HG03025 (cell line): Measurements from ENCODE around the gene MPLKIP.
"Not testable (repeated sequence)": the region's sequence is repeated elsewhere in the genome, so short reads cannot be mapped to it uniquely, and the experiment has no call there.

Source experiments
- ATAC-seq: cut with Tn5 transposase; IDR thresholded peaks from one replicate; pipeline ENCODE4 v1.9.1; 2021; ENCODE audit warnings: mild to moderate bottlenecking, moderate library complexity; ENCODE audit not compliant: unreplicated experiment, low FRiP score

MPLKIP gene

DNA sequence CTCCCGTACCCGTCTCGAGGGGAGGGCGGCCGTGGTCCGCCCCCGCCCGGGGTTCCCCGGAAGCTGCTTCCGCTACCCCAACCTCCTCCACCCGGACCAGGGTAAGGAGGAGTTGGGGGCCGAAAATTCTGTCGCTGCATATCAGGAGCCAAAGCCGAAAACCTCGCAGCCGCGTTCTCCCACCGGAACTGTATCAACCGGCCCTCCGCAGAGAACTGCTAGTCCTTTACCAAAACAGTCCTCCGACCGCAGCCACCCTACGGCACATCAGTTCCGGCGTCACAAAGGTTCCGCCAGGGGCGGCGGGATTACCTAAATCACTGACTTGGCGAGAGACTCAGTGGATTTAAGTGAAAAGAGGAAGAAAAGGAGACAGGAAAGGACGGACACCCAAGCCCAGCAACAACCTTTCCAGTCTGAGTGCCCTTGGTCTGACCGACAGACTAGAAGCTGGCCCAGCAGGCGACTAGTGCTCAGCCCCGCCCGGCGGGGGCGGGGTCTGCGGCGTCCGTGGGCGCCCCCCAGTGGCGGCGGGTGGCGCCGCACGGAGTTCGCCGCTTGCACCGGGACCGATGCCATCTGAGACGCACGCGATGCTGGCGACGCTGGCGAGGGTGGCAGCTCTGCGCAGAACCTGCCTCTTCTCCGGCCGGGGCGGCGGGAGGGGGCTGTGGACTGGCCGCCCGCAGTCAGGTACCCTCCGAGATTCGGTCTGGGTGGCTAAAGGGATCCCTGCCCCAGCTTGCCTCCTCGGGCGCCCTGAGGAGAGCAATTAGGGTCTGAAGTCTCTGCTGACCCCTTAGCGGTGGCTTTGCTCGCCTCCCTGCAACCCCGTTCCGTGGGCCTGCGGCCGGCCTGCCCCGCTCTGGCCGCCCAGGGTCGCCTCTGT, at the start of gene MPLKIP, which contains the start of gene SUGCT:
Gene MPLKIP (minus strand): TSS at position 195 of the 889 bp plus-strand sequence. CDS start 55 bp downstream, at position 140.
Gene SUGCT (plus strand): TSS at position 578 of the 889 bp plus-strand sequence.
- ATAC-seq = peak; percentile 88

DNA sequence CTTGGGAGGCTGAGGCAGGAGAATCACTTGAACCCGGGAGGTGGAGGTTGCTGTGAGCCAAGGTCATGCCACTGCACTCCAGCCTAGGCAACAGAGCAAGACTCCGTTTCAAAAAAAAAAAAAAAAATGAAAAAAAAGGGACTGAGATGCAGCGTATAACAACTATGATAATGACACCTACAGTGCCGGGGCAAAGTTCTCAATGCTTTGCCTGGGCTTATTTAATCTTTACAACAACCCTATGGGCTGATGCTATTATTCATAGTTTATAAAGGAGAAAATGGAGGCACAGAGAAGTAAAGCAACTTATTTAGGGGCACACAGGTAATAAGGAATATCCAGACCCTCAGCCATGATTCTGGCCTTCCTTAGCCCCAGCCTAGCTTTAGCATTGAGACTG, 48.0 kb upstream of the MPLKIP start:
- no peak for ATAC-seq

DNA sequence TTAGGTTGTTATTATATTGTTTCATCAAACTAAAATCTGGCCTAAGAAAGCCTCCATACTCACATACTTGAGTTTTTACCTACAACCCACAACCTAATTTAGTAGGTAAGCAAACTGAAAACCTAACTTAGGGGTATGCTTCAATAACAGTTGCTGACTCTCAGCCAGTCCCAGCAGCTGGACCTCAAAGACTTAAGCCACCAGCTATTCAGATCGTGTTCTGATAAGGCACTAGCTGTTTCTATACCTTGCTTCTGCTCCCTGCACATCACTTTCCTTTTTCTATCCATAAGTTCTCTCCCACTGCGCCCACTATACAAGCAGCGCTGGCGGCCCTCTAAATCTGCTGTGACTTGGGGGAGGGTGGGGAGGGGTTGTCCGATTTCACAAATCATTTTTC, 42.6 kb upstream of the MPLKIP start:
- ATAC-seq = no peak

DNA sequence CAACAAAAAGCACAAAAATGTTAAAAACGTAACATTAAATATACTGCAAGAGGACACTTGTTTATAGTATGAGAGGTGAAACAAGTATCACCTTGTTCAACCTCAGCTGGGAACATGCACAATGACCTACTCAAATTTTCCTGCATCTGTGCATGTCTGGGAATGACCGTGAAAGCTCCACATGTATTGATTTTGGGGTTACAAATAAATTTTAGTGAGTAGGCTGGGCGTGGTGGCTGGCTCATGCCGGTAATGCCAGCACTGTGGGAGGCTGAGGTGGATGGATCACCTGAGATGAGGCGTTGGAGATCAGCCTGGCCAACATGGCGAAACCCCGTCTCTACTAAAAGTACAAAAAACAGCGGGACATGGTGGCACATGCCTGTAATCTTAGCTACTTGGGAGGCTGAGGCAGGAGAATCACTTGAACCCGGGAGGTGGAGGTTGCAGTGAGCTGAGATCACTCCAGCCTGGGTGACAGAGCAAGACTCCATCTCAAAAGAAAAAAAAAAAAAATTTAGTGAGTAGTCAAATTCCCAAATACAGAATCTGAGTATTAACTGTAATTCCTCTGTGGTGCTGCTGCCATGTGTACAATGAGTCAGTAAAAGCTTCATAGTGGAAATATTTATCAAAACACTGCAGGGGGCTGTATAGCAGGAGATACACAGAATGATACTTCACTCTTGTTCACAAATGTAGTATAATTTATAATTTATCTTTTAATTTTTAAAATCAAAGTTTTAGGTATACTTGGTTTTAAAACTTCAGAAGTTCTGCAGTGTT, 41.5 kb upstream of the MPLKIP start:
- ATAC-seq = no peak

DNA sequence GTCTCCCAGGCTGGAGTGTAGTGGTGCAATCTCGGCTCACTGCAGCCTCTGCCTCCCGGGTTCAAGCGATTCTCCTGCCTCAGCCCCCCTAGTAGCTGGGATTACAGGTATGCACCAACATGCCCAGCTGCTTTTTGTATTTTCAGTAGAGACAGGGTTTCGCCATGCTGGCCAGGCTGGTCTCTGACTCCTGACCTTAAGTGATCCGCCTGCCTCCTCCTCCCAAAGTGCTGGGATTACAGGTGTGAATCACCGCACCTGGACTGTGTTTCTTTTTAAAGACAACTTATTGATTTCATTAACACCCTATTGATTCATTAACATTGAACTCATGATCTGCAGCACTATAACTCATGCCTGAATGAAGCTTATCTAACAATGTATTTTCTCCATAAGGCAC, 40.8 kb upstream of the MPLKIP start:
- not testable (repeated sequence) for ATAC-seq

DNA sequence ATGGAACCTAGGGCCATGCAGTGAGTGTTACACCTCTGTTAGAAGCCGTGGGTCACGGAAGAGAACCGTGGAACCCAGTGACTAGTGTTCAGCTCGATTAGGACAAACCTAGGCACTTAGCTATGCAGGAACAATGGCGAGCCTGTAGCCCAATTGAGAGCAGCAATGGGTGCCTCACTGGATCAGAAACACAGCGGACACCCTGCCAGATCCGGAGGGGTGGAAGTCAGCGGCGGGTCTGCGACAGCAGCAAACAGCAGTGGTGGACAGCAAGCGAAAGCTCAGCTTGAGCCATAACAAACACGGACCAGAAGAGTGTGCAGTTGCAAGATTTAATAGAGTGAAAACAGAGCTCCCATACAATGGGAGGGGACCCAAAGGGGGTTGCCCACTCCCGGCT, 38.7 kb upstream of the MPLKIP start:
- ATAC-seq = not testable (repeated sequence)

DNA sequence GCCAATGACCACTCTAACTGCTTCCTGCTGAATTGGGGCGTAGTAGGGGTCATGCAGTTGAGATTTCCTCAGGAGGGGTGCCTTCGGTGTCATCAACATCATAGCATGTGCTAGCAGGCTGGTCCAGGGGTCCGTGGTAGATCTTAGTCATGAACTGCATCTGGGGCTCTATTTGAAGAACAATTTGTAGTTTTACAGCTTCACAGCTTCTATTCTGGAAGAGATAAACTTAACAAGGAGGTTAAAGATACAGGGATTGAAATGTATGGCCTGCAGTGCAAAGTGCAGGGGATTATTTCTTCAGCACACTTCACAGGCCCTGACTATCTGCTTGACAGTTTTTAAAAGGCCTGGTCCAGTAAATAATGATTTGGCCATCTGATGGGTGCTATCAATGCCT, 33.8 kb upstream of the MPLKIP start:
- ATAC-seq = not testable (repeated sequence)

DNA sequence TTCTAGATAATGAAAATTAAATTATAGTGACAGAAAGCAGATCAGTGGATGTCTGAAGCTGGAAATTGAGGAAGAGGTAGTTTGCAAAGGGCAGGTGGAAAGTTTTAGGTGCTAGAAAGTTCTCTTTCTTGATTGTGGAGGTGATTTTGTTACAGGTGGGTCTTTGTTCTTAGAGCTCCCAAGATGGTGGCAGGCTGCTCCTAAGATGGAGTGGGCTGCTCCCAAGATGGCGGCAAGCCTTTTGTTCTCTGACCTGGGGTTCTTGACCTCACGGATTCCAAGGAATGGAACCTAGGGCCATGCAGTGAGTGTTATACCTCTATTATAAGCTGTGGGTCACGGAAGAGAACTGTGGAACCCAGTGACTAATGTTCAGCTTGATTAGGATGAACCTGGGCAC, 32.9 kb upstream of the MPLKIP start:
- no peak for ATAC-seq

DNA sequence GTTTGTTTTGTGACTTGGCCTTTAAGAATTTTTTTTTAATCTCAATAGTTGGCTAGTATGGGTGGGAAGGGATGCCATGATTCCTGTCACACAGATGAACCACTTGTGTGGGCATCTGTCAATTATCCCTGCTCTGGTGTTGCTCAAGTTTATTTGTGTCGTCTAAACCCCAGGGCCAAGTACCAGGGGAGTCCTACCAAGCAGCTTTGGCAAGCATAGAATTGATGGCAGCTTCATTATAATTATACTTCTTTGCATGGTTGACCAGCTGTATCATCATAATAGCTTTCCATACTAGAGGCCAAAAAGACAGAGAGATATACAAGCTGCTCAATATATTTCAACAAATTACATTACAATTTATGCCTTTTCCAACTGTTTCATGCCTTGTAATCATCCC, 30.8 kb upstream of the MPLKIP start:
- ATAC-seq = no peak

DNA sequence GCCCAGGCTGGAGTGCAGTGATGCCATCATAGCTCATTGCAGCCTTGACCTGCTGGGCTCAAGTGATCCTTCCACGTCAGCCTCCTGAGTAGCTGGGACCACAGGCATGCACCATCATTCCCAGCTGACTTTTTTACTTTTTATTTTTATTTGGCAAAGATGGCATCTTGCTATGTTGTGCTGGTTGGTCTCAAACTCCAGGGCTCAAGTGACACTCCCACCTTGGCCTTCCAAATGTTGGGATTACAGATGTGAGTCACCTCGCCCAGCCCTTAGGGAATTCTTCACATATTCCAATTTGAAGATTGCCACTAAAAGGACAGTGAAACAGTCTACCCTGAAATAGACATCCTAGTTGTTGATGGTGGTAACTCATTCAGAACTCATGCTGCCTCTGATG, 28.1 kb upstream of the MPLKIP start:
- no peak for ATAC-seq

DNA sequence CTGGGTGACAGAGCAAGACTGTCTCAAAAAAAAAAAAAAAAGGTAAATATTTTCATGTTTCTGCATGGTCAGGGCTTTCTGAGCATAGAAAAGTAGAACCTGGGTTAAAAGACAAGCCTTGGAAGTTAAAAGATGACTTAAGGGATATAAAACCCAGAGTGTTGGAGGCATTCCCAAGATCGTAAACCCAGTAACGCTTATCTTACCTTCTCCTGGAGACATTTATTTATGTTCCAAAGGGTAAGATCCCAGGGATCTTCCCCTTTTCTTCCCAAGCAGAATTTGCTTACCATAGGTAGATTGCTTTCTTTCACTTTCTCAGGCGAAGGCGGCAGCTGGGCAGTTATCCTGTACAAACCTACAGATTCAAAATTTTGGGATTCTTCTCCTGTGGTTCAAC, 22.6 kb upstream of the MPLKIP start:
- ATAC-seq = no peak

DNA sequence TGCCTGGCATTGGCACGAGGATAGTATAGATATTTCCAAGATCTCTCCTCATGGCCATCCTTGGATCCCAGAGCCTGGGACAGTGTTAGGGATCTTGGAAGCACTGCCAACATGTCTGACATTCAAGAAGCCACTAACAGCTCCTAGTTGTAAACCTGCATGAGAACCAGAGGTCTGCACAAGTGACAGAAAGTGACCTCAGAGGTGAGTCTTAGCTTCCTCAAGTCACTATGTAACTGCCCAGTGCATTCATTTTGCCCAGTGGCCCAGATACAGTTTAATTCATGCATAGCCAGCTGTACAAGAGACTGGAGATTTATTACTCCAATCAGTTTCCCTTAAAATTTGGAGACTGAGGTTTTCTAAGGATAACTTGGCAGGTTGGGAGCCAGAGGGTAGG, 17.1 kb upstream of the MPLKIP start:
- no peak for ATAC-seq

DNA sequence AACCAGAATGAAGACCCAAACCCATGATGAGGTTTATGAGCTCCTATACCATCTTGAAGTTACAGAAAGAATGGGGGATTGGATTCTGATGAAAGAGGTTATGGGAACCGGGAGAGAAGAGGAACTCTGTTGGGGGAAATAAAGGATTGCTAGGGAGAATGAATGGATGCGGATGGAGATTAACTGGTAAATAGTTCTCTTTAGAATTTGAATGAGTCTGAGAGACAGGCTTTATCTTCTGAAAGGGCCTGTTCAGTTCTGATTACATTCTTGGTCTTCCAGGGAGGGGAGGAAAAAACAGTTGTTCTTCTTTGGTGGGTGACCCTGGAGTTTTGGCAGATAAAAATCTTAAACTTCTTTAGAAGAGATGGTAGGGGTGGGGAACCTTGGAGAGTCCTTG, 14.2 kb upstream of the MPLKIP start:
- ATAC-seq = no peak

DNA sequence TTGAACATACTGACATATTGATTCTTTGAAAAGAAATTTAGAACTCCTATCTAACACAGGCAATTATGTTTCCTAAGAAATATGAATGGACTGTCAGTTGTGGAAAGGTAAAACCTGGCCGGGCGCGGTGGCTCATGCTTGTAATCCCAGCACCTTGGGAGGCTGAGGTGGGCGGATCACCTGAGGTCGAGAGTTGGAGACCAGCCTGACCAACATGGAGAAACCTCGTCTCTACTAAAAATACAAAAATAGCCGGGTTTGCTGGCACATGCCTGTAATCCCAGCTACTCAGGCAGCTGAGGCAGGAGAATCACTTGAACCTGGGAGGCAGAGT, 13.8 kb upstream of the MPLKIP start:
- ATAC-seq = not testable (repeated sequence)

DNA sequence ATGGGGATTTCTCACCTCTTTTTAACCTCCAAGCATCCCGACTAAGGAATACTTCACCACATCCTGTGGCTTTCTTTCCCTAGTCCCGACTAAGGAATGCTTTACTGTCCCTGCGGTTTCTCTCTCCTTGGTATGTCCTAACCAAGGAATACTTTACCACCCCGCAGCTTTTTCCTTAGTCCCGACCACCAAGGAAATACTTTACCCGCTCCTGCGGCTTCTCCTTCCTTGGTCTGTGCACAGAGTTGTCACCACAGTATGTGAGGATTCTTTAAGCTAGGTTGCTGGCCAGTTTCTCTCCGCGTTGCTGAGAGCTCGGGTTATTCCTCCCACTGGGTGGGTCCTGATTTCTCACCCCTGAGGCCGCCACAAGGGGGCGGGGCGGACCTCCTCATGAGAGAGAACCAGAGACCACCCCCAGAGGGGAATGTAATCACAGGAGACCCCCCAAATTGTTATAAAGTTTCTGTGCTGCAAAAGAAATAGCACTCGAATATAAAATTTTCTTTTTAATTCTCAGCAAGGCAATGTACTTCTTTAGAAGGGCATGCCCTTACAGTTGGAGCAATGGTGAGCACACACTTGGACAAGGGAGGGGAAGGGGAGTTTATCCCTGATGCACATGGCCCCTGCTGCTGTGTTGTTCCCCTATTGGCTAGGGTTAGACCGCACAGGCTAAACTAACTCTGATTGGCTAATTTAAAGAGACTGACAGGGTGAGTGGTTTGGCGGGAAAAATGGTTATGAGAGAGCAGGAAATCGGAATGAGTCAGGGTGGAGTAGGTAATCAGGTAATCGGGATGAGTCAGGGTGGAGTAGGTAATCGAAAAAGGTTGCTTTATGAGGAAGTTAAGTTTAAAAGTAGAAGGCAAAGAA, 13.2 kb upstream of the MPLKIP start:
- ATAC-seq = no peak

DNA sequence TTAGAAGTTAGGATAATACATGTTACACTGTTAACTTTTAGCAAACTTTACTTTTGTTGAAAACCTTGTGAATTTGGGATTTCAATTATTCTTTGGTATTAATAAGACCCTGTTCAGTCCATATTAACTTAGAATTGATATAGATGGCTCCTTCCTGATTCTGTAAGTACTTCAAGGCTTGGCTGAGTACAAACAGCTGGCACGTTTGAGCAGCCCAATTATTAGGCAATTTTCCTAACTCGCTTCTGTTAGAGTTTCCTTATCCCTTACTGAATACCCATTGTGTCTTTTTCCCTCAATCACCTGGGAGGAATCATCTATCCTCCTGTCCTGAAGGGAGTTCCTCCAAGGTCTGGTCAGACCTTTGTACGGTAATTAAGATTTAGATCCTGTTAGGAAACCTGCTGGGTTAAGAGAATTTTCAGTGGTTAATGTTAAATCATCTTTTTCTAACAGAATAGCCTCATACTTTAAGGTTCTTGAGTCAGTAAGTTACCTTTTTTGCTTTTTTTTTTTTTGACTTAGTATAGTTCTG, 11.2 kb upstream of the MPLKIP start:
- not testable (repeated sequence) for ATAC-seq

DNA sequence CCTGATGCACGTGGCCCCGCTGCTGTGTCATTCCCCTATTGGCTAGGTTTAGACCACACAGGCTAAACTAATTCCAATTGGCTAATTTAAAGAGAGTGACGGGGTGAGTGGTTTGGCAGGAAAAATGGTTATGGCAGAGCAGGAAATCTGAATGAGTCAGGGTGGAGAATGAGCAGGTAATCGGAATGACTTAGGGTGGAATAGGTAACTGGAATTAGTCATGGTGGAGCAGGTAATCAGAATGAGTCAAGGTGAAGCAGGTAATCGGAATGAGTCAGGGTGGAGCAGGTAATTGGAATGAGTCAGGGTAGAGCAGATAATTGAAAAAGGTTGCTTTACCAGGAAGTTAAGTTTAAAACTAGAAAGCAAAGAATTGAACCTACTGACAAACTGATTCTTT, 7.5 kb upstream of the MPLKIP start:
- not testable (repeated sequence) for ATAC-seq

DNA sequence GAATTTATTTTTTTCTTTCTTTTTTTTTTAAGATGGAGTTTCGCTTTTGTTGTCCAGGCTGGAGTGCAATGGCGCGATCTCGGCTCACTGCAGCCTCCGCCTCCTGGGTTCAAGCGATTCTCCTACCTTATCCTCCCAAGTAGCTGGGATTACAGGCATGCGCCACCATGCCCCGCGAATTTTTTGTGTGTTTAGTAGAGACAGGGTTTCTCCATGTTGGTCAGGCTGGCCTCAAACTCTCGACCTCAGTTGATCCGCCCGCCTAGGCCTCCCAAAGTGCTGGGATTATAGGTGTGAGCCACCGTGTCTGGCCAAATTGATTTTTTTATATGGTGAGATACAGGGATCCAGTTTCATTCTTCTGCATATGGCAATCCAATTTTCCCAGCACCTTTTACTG, 5.5 kb upstream of the MPLKIP start:
- not testable (repeated sequence) for ATAC-seq

DNA sequence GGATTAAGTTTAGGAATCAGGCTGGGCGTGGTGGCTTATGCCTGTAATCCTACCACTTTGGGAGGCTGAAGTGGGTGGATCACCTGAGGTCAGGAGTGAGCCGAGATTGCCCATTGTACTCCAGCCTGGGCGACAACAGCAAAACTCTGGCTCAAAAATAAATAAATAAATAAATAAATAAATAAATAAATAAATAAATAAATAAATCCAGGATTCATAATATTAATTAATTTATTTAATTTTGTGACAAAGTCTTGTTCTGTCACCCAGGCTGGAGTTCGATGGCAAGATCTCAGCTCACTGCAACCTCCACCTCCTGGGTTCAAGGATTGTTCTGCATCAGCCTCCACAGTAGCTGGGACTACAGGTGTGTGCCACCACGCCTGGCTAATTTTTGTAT, 4.6 kb upstream of the MPLKIP start:
- ATAC-seq = no peak

DNA sequence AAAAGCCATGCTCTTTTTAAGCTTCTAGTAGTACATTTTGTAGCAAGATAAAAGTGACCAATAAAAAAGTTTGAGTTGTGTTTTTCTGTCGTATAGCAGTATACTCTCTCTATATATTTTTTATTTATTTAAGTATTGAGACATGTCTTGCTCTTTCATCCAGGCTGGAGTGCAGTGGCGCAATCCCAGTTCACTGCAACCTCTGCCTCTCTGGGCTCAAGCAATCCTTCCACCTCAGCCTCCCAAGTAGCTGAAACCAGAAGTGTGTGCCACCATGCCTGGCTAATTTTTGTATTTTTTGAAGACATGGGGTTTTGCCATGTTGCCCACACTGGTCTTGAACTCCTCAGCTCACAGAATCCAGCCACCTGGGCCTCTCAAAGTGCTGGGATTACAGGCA, 3.1 kb upstream of the MPLKIP start:
- ATAC-seq = no peak

DNA sequence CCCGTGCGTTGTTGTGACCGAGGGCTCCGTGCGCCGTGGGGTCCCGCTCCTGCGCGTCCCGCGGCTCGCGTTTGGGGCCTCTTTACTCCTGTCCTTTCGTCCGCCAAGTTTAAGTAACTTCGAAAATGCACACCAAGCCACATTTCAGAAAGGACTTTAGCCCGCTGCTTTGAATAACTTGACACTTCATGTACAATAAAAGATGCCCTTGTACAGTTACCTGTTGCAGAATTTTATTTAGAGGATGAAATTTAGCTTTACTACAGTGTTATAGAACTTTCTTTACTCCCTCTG, 842 bp upstream of the MPLKIP start:
- ATAC-seq = no peak
